ENCODE measurements around the gene SLC47A1.

Gene SLC47A1, protein sequence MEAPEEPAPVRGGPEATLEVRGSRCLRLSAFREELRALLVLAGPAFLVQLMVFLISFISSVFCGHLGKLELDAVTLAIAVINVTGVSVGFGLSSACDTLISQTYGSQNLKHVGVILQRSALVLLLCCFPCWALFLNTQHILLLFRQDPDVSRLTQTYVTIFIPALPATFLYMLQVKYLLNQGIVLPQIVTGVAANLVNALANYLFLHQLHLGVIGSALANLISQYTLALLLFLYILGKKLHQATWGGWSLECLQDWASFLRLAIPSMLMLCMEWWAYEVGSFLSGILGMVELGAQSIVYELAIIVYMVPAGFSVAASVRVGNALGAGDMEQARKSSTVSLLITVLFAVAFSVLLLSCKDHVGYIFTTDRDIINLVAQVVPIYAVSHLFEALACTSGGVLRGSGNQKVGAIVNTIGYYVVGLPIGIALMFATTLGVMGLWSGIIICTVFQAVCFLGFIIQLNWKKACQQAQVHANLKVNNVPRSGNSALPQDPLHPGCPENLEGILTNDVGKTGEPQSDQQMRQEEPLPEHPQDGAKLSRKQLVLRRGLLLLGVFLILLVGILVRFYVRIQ

DNA sequence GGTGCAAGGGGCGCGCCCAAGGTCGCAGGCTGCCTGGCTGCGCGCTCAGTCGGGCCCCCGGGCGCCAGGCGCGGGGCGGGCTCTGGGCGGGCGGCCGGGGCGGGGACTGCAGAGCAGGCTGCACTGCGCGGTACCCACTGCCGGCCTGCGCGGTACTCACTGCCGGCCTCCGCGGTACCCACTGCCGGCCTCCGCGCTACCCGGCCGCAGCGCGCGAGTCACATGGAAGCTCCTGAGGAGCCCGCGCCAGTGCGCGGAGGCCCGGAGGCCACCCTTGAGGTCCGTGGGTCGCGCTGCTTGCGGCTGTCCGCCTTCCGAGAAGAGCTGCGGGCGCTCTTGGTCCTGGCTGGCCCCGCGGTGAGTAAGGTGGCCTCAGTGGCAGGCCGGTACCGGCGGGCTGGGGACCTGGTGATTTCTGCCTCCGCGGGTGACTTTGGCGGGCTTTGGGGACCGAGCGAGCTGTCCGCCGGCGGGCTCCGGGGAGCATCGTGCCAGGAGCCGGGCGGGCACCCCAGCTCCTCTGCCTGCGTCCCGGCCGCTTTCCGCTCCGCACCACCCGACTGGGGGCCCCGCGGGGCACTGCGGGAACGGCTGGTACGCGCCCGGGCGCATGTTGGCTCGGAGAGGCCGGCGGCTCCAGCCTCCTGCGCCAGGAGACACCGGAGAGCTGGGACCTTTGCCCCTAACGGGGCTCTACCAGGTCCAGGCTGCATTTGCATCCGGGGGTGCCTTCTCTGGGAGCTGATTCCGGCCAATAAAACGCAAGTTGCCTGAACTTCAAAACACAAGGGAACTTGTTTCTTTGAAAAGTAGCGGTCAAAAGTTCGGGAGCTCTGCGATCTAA lies at the start of gene SLC47A1:
Gene SLC47A1, plus strand, starts transcription at position 137 of the 844 bp plus-strand sequence. Its CDS starts 86 bp downstream, at position 223.
- no peak for DNase-seq (ENCODE audit: low read depth)
- peak within 1 kb of the TSS; percentile 26; the same call in 1 of the 2 replicates for H3K4me3 ChIP-seq (ENCODE audit: low read depth, low read length)
- TF ChIP-seq, protein P1, sequence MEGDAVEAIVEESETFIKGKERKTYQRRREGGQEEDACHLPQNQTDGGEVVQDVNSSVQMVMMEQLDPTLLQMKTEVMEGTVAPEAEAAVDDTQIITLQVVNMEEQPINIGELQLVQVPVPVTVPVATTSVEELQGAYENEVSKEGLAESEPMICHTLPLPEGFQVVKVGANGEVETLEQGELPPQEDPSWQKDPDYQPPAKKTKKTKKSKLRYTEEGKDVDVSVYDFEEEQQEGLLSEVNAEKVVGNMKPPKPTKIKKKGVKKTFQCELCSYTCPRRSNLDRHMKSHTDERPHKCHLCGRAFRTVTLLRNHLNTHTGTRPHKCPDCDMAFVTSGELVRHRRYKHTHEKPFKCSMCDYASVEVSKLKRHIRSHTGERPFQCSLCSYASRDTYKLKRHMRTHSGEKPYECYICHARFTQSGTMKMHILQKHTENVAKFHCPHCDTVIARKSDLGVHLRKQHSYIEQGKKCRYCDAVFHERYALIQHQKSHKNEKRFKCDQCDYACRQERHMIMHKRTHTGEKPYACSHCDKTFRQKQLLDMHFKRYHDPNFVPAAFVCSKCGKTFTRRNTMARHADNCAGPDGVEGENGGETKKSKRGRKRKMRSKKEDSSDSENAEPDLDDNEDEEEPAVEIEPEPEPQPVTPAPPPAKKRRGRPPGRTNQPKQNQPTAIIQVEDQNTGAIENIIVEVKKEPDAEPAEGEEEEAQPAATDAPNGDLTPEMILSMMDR (IDR thresholded peaks at IDR 0.05; ENCODE audit: control insufficient read depth, extremely low read depth, insufficient read depth) = no peak

DNA sequence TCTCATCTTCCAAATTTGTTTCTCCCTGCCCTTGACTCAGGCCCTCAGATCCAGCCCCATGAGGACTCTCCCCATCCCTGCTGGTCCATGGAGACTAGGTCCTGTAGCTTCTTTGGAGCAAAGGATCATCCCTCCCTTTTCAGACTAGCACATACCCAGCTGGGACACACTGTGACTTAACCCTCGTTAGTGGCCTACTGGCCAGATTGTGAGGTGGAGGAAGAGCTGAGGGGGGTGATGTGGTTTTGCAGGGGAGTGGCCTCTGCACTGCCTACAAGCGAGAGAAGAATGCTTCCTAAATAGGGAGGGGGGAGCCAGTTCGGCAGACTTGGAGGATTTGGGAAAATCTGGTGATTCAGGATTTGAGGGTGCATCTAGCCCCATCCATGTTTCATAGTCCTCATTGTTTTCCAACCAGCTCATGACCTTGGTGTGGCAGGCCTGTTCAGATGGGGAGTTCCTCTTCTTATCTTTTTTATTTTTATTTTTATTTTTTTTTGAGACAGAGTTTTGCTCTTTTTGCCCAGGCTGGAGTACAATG lies 47.8 kb upstream of the SLC47A1 start:
- DNase-seq (ENCODE audit: low read depth) = no peak
- H3K4me3 ChIP-seq (ENCODE audit: low read depth, low read length) = no peak overlapping the region
- TF ChIP-seq, protein P1 (IDR thresholded peaks at IDR 0.05; ENCODE audit: control insufficient read depth, extremely low read depth, insufficient read depth) = no peak

DNA sequence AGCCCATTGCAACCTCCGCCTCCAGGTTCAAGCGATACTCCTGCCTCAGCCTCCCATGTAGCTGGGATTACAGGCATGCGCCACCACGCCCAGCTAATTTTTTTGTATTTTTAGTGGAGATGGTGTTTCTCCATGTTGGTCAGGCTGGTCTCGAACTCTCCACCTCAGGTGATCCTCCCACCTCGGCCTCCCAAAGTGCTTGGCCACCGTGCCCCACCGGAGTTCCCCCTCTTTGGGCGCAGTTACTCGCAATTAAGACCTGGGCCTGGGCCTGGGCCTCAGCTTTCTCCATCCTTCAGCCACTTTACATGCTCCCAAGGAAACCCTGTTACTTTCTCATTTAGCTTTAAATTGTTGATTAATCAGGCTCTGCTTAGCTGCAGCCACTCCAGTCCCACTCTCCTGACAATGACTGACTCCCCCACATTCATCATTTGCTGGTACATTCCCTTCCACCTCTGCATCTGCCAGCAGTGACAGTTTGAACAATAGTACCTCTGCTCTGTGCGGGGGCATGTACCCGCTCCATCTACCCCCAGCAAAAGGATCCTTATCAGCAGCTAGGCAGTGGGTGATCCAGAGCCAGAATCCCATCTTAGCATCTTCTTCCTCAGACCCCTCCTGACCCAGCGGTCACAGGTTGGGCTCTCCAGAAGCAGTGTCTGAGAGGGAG lies 47.2 kb upstream of the SLC47A1 start:
- H3K4me3 ChIP-seq (ENCODE audit: low read depth, low read length) = no peak overlapping the region
- DNase-seq (ENCODE audit: low read depth) = no peak
- TF ChIP-seq, protein P1 (IDR thresholded peaks at IDR 0.05; ENCODE audit: control insufficient read depth, extremely low read depth, insufficient read depth) = no peak

DNA sequence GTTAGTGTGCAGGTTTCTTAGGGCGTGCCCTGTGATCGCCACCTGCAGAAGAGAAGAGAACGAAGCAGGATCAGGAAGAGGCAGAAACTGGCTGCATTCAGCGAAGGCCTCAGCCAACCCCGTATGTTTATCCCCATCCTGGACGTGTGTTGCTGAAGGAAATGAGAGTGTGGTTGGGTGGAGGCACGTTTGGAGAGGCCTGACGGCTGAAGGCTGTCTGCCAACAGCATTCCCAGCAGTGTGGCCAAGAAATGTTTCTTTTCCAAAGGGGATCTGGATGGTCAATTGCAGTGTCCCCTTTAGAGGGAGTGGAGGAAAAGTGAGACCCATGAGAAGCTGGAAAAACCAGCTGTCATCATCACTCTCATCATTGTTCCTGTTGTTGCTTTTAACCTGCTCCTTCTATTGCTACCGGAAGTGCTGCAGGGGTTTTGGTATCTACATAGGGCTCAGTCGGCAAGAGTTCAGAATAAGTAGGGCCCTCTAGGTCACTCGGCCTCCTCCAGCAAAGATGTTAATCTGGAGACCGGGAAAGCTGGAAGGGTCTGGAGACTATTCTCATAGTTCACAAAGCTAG lies 46.5 kb upstream of the SLC47A1 start:
- DNase-seq (ENCODE audit: low read depth) = no peak
- TF ChIP-seq, protein P1 (IDR thresholded peaks at IDR 0.05; ENCODE audit: control insufficient read depth, extremely low read depth, insufficient read depth) = no peak
- no peak overlapping the region for H3K4me3 ChIP-seq (ENCODE audit: low read depth, low read length)

DNA sequence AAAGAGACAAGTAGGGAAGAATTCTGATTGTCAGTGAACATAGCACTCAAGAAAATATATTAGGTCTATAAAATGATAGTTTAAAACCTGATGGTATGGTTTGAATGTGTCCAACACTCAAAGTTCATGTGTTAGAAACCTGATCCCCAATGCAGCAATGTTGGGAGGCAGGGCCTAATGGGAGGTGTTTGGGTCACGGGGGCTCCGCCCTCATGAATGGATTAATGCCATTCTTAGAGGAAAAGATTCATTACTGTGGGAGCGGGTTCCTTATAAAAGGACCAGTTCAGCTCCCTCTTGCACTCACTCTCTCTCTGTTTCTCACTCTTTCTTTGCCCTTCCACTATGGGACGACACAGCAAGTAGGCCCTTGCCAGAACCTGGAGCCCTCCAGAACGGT lies 41.5 kb upstream of the SLC47A1 start:
- no peak overlapping the region for H3K4me3 ChIP-seq (ENCODE audit: low read depth, low read length)
- DNase-seq (ENCODE audit: low read depth) = no peak
- TF ChIP-seq, protein P1 (IDR thresholded peaks at IDR 0.05; ENCODE audit: control insufficient read depth, extremely low read depth, insufficient read depth) = no peak

Data from LNCaP clone FGC (cell line).